Fibroblast of the aortic adventitia (primary cell): ENCODE measurements around the gene TMEM255B. TPM values are rescaled to one million over a fixed set of nuclear protein-coding genes. Genes with fewer than 3 reads are reported as not detected.

Source experiments
- DNase-seq: peaks from one replicate; pipeline ENCODE4 v3.0.0-alpha.2; 2010; ENCODE audit warnings: low read depth
- H3K4me3 ChIP-seq: 2 replicates; pipeline ENCODE4 v1.5.1; 2011; ENCODE audit warnings: low read depth, mild to moderate bottlenecking, control low read depth, low read length, moderate library complexity
- CTCF ChIP-seq: IDR thresholded peaks from 2 replicates; pipeline ENCODE4 v1.5.1; 2011; ENCODE audit warnings: mild to moderate bottlenecking, low read length, control low read depth, inconsistent platforms; ENCODE audit not compliant: insufficient read depth
- total RNA-seq: library from RNA; depleted of rRNA; stranded (reverse); fragments of >200 nt; gene quantifications from 2 replicates; pipeline ENCODE4 v1.2.3, GENCODE V29; 2012; ENCODE audit warnings: low replicate concordance

Gene TMEM255B
- total RNA-seq, 1 donor = not detected

DNA sequence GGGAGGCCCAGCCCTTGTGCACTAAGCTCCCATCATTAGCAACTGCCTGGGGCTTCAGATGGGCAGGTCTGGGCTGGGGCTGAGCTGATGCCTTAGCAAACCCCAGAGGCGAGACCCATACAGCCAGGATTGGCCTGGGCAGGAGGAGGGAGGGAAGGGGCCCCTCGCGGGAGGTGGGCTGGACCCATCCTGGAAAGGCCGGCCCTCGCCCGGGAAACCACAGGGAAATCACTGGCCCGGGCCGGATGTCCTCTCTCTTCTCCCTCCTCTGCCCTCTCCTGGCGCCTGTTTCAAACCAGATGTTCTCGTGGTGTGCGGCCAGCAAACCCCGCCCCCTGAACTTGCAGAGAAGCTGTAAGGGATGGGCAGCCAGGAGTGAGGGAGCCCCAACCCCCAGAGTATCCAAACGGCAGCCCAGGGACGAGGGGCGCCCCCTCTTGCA lies 43.1 kb downstream of the TMEM255B start:
- DNase-seq = peak; percentile 64
- TF ChIP-seq CTCF = no peak
- H3K4me3 ChIP-seq = no peak overlapping the region

DNA sequence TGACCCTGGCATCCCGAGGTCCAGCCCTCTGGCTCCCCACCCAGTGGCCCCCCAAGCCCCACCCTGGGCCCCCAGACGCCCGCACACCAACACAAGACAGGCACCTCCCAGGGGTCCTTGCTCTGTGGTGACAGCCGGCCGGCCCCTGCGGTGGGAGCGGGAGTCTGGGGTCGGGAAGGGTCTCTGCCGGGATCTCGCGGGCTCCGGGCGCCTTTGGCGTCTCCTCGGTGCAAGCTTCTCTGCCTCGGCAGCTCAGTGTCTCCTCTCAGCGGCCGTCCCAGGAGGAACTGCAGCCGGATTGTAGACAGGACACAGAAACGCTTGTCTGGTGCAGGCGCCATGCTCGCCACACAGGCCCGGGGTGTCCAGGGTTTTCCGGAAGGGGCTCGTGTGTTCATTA lies 43.7 kb downstream of the TMEM255B start:
- no peak overlapping the region for H3K4me3 ChIP-seq
- no peak for TF ChIP-seq CTCF
- DNase-seq = no peak

- H3K4me3 ChIP-seq = no peak overlapping the region
- TF ChIP-seq CTCF = no peak
- no peak for DNase-seq
These were observed 44.5 kb downstream of the TMEM255B start for GRCh38 chr13:113803409-113804016.

DNA sequence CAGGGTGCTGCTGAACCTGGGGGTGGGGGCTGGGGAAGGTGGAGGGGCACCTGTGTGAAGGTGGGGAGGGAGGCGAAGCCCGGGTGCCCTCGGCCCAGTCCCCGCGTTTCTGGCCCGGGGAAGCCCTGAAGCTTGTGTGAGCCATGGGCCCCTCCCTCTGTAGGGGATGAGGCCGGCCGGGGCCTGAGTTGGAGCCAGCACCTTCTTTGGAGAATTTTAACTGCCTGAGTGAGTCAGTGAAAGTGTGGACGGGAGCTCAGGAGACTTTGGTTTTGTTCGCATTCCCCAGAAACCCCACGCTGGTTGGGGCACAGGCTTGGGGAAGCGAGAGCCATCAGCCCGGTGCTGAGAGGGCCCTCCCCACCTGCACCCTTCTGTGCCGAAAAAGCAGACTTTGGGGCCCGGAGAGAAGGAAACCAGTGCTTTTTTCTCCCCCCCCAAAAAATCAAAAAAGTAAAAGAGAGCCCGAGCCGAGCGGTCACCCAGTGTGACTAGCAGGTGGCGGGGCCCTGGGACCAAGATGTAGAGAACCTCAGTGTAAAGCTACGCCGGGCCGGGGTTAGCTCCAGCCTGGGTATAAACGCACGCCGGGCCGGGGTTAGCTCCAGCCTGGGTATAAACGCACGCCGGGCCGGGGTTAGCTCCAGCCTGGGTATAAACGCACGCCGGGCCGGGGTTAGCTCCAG lies 45.1 kb downstream of the TMEM255B start:
- no peak for DNase-seq
- no peak for TF ChIP-seq CTCF
- no peak overlapping the region for H3K4me3 ChIP-seq

- DNase-seq = no peak
- no peak for TF ChIP-seq CTCF
- H3K4me3 ChIP-seq = no peak overlapping the region
These were observed 45.8 kb downstream of the TMEM255B start for GRCh38 chr13:113804703-113805430.

- no peak for TF ChIP-seq CTCF
- H3K4me3 ChIP-seq = no peak overlapping the region
- DNase-seq = no peak
These were observed 46.5 kb downstream of the TMEM255B start for GRCh38 chr13:113805431-113806103.
